ENCODE results near the gene FBXO46. TPM values are rescaled to one million over a fixed set of nuclear protein-coding genes. Genes with fewer than 3 reads are reported as not detected.

Gene FBXO46
- total RNA-seq, 2 donors from 2014 or later: 9.9 to 15.0 TPM

DNA sequence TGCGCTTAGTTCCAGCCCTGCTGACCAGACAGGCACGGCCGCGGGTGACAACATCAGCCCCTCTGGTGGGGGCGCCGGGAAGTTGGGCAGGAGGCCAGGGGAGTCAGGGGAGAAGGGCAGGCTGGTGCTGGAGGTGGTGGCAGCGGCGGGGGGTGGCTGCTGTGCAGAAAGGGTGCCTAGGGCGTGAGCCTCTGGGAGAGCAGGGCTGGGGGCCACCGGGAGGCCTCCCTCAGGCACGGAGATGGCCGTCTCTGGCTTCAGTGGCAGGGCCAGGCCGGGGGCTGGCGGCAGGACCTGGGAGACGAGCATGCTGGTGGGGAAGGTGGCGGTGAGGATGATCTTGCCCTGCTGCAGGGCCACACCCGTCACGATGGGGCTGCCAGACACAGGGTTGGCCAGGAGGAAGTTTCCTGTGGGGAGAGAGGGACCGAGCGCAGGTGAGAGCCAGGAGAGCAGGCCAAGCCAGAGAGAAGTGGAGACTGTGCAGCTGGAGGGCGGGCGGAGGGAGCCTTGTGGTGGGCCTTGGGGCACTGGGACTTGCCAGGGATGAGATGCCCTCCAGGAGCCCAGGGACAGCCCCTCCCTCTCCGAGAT, 35.1 kb upstream of the FBXO46 start:
- DNase-seq (ENCODE audit: low spot score): no peak
- Histone ChIP-seq H3K27me3 (replicated peaks; ENCODE audit: insufficient read depth) (no peaks in the 10 kb centered on the region), H3K4me3 (peak overlapping the region; percentile 98), H3K27ac (peak overlapping the region; percentile 94 to 98), H3K4me1 (ENCODE audit: control insufficient read depth in 1 of 2, low read depth in 2 of 2) (peaks cover 31 to 43% of the 10 kb centered on the region in 2 donors), H3K36me3 (no peaks in the 10 kb centered on the region), H3K9me3 (no peaks in the 10 kb centered on the region)
- TF ChIP-seq, protein P1, sequence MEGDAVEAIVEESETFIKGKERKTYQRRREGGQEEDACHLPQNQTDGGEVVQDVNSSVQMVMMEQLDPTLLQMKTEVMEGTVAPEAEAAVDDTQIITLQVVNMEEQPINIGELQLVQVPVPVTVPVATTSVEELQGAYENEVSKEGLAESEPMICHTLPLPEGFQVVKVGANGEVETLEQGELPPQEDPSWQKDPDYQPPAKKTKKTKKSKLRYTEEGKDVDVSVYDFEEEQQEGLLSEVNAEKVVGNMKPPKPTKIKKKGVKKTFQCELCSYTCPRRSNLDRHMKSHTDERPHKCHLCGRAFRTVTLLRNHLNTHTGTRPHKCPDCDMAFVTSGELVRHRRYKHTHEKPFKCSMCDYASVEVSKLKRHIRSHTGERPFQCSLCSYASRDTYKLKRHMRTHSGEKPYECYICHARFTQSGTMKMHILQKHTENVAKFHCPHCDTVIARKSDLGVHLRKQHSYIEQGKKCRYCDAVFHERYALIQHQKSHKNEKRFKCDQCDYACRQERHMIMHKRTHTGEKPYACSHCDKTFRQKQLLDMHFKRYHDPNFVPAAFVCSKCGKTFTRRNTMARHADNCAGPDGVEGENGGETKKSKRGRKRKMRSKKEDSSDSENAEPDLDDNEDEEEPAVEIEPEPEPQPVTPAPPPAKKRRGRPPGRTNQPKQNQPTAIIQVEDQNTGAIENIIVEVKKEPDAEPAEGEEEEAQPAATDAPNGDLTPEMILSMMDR (IDR thresholded peaks at IDR 0.05): no peak
- no peak for ATAC-seq (ENCODE audit: insufficient number of reproducible peaks, low FRiP score, low read depth)

DNA sequence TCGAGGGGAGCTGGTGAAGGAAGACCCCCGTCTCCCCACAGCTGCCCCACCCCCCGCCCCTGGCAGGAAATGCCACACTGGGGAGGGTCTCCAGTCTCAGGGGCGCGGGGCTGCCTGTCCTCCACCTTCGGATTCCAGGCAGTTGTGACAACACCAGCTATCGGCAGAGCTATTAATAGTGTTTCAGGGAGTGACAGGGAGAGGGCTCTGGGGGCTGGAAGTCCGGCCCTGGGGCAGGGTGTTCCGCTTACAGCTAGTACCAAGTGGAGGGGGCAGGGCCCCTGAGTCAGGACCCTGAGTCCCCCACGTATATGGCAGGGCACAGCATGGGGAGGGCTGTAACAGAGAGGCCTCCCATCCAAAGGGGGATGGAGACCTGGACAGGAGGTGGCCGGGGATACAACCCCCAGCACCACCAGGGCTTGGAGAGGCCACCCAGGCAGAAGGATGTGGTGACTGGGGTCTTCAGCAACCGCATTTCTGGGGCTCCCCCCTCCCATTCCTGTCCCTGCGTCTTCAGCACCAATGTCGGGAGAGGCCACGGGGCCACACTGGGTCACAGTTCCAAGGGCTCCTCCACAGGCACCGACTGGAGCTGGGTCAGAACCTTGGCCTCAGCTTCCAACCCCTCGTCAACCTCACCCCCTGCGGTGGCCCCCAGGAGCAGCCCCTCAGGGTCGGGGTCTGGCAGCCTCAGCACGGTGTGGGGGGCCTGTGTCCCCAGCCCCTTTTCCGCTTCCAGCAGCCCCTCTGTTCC, 34.4 kb upstream of the FBXO46 start:
- no peaks in the 10 kb centered on the region for H3K9me3 ChIP-seq
- ATAC-seq (ENCODE audit: insufficient number of reproducible peaks, low FRiP score, low read depth): no peak
- no peak for DNase-seq (ENCODE audit: low spot score)
- H3K4me3 ChIP-seq: peak overlapping the region; percentile 53
- H3K4me1 ChIP-seq (ENCODE audit: control insufficient read depth in 1 of 2, low read depth in 2 of 2): peaks cover 31 to 41% of the 10 kb centered on the region in 2 donors
- H3K27ac ChIP-seq: peak overlapping the region; percentile 94 to 98
- TF ChIP-seq, protein P1 (IDR thresholded peaks at IDR 0.05): no peak
- no peaks in the 10 kb centered on the region for H3K36me3 ChIP-seq
- H3K27me3 ChIP-seq (replicated peaks; ENCODE audit: insufficient read depth): no peaks in the 10 kb centered on the region

DNA sequence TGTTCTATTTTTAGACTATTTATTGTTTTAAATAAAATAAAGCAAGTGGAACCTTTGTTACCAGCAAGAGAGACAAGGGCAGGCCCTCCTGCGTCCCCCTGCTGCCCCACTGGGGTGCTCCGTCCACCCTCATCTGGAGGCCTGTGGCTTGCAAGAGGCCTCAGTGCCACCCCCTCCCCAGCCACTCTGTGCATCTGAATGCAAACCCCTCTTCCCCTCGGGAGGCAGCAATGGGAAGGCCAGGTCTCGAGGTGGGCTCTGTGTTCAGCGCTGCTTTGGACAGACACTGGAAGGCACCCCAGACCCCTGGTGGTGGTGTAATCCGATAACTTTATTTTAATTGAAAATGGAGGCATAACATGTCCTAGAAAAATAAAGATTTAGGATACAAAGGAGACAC, 33.8 kb upstream of the FBXO46 start:
- H3K4me1 ChIP-seq (ENCODE audit: control insufficient read depth in 1 of 2, low read depth in 2 of 2): peaks cover 31 to 41% of the 10 kb centered on the region in 2 donors

DNA sequence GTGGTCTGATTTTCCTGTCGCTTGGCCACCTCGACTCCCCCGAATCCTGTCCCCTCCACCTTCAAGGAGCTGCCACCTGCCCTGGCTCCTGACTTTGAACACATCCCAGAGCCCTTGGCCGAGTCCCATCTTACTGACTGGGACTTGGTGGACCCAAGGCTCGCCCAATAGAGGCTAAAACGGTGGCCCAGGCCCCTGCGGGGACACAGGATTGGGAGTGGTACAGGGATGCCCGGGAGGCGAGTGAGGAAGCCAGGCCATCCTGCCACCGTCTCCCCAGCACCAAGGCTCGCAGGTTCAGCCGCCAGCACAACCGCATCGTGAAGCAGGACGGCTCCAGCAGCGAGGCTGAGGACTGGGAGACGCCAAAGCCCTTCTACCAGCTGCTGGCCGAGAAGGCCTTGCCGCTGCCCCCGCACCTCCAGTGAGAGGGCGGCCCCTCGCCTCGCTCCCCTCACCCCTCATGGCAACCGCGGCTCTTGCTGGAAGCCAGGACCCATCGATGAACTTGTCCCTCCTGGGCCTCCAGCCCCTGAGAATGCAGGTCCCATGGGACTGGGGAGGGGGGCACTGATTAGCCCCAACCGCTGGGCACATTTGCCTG, 33.1 kb upstream of the FBXO46 start:
- H3K27ac ChIP-seq: peak overlapping the region; percentile 94 to 98
- no peaks in the 10 kb centered on the region for H3K27me3 ChIP-seq (replicated peaks; ENCODE audit: insufficient read depth)
- no peaks in the 10 kb centered on the region for H3K36me3 ChIP-seq
- no peaks in the 10 kb centered on the region for H3K9me3 ChIP-seq
- DNase-seq (ENCODE audit: low spot score) (no peak), ATAC-seq (ENCODE audit: insufficient number of reproducible peaks, low FRiP score, low read depth) (no peak)
- TF ChIP-seq, protein P1 (IDR thresholded peaks at IDR 0.05): no peak
- H3K4me1 ChIP-seq (ENCODE audit: control insufficient read depth in 1 of 2, low read depth in 2 of 2): peaks cover 31 to 41% of the 10 kb centered on the region in 2 donors
- H3K4me3 ChIP-seq: peak overlapping the region; percentile 53

More for the DNA sequence above, 33.8 kb upstream of the FBXO46 start:
- DNase-seq (ENCODE audit: low spot score): no peak
- H3K36me3 ChIP-seq: no peaks in the 10 kb centered on the region
- no peak for ATAC-seq (ENCODE audit: insufficient number of reproducible peaks, low FRiP score, low read depth)
- peak overlapping the region; percentile 53 for H3K4me3 ChIP-seq
- H3K9me3 ChIP-seq: no peaks in the 10 kb centered on the region
- H3K27me3 ChIP-seq (replicated peaks; ENCODE audit: insufficient read depth): no peaks in the 10 kb centered on the region
- H3K27ac ChIP-seq: peak overlapping the region; percentile 94 to 98
- TF ChIP-seq, protein P1 (IDR thresholded peaks at IDR 0.05): no peak
